Stomach (tissue), 4 donors: Measurements from ENCODE around the gene TPD52L1.

Source experiments
- POLR2A ChIP-seq, 4 donors: fragments of 450-650 bp; IDR thresholded peaks; one replicate each; pipeline ENCODE4 v1.6.1; 2016; ENCODE audit warnings: antibody characterized with exemption in 4 of 4, control low read depth in 2 of 4, mild to moderate bottlenecking in 1 of 4, moderate library complexity in 1 of 4
- POLR2AphosphoS5 ChIP-seq, 3 donors: sonication (generic); formaldehyde crosslinking; IDR thresholded peaks; one replicate each; pipeline ENCODE4 v1.6.1; 2016; ENCODE audit warnings: antibody characterized with exemption in 3 of 3

DNA sequence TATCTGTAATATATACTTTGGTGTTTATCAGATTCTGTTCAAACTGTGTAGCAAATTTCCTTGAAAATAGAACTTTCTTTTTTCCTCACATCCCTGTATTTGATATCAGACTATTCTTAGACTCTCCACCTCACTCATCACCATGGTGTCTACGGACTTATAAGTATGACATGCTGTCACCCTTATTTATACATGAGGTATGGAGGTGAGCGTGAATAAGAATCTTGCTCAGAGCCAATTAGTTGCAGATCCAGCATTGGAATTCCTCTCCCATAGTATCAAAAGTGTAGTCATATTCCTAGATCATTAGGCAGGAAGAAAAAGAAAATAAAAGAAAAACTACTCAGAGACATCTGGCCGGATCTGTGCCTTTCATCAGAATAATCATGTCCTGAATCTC is 43.0 kb downstream of the TPD52L1 start:
- TF ChIP-seq POLR2A (IDR thresholded peaks at IDR 0.05) (no peak), POLR2AphosphoS5 (IDR thresholded peaks at IDR 0.05) (no peak)
